NK-92 (cell line): ENCODE data around the gene SIVA1.

Source experiments
- DNase-seq: peaks from one replicate; lab custom pipeline; 2025; ENCODE audit not compliant: unreplicated experiment; lab: John Stamatoyannopoulos, UW

The SIVA1 gene

GRCh38 chr14:104734601-104734990, 18.4 kb upstream of the SIVA1 start:
- DNase-seq, result no peak

GRCh38 chr14:104734991-104735779, 17.8 kb upstream of the SIVA1 start:
- DNase-seq, result no peak

GRCh38 chr14:104735830-104736642, 16.9 kb upstream of the SIVA1 start:
- DNase-seq, result no peak

- DNase-seq, result no peak
Observed at GRCh38 chr14:104738375-104739019, 14.4 kb upstream of the SIVA1 start.

GRCh38 chr14:104739026-104739425, 13.9 kb upstream of the SIVA1 start:
- no peak for DNase-seq

GRCh38 chr14:104739546-104740516, 13.1 kb upstream of the SIVA1 start:
- DNase-seq, result no peak

- no peak for DNase-seq
Observed at GRCh38 chr14:104741108-104741802, 11.7 kb upstream of the SIVA1 start.

- no peak for DNase-seq
Observed at GRCh38 chr14:104741803-104742251, 11.1 kb upstream of the SIVA1 start.

- no peak for DNase-seq
Observed at GRCh38 chr14:104742586-104743455, 10.1 kb upstream of the SIVA1 start.

- DNase-seq, result no peak
Observed at GRCh38 chr14:104743461-104744380, 9.2 kb upstream of the SIVA1 start.

- DNase-seq, result no peak
Observed at GRCh38 chr14:104744484-104744883, 8.5 kb upstream of the SIVA1 start.

GRCh38 chr14:104745431-104745830, 7.5 kb upstream of the SIVA1 start:
- no peak for DNase-seq

- no peak for DNase-seq
Observed at GRCh38 chr14:104746071-104746545, 6.8 kb upstream of the SIVA1 start.

- DNase-seq, result no peak
Observed at GRCh38 chr14:104746934-104747481, 5.9 kb upstream of the SIVA1 start.

- DNase-seq, result no peak
Observed at GRCh38 chr14:104747876-104748275, 5.1 kb upstream of the SIVA1 start.

- DNase-seq, result no peak
Observed at GRCh38 chr14:104749111-104749649, 3.8 kb upstream of the SIVA1 start.

GRCh38 chr14:104750056-104750752, 2.7 kb upstream of the SIVA1 start:
- DNase-seq, result no peak
